Measurements from ENCODE around the gene PKP4.

DNA sequence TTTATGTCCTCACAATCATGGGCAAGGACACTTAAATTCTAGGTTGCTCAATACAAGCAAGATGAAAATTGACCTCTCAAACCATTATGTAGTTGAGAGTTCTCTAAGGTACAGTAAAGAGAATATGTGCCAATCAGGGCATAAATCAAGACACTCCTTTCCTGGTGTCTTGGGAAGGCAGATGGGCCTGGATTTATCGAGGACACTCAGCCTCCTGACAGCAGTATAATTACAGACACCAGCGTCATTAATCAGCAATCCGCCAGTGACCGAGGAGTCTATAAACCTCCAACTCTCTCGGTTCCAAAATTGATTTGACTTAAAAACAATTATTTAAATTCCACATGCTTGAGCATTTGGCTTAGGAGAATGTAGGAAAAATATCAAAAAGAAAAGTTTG lies 262.7 kb downstream of the PKP4 start:
- TF ChIP-seq, protein P1, sequence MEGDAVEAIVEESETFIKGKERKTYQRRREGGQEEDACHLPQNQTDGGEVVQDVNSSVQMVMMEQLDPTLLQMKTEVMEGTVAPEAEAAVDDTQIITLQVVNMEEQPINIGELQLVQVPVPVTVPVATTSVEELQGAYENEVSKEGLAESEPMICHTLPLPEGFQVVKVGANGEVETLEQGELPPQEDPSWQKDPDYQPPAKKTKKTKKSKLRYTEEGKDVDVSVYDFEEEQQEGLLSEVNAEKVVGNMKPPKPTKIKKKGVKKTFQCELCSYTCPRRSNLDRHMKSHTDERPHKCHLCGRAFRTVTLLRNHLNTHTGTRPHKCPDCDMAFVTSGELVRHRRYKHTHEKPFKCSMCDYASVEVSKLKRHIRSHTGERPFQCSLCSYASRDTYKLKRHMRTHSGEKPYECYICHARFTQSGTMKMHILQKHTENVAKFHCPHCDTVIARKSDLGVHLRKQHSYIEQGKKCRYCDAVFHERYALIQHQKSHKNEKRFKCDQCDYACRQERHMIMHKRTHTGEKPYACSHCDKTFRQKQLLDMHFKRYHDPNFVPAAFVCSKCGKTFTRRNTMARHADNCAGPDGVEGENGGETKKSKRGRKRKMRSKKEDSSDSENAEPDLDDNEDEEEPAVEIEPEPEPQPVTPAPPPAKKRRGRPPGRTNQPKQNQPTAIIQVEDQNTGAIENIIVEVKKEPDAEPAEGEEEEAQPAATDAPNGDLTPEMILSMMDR (IDR thresholded peaks at IDR 0.05): no peak
- TF ChIP-seq POLR2A (IDR thresholded peaks at IDR 0.05) (no peak), EP300 (IDR thresholded peaks at IDR 0.05) (no peak), POLR2AphosphoS5 (IDR thresholded peaks at IDR 0.05) (no peak)
